ENCODE data around the gene GPBP1L1.
A peak's percentile ranks its signal among the peaks of the same experiment; 100 is the strongest.
"Not testable (repeated sequence)": the region's sequence is repeated elsewhere in the genome, so short reads cannot be mapped to it uniquely, and the experiment has no call there.

Gene GPBP1L1

DNA sequence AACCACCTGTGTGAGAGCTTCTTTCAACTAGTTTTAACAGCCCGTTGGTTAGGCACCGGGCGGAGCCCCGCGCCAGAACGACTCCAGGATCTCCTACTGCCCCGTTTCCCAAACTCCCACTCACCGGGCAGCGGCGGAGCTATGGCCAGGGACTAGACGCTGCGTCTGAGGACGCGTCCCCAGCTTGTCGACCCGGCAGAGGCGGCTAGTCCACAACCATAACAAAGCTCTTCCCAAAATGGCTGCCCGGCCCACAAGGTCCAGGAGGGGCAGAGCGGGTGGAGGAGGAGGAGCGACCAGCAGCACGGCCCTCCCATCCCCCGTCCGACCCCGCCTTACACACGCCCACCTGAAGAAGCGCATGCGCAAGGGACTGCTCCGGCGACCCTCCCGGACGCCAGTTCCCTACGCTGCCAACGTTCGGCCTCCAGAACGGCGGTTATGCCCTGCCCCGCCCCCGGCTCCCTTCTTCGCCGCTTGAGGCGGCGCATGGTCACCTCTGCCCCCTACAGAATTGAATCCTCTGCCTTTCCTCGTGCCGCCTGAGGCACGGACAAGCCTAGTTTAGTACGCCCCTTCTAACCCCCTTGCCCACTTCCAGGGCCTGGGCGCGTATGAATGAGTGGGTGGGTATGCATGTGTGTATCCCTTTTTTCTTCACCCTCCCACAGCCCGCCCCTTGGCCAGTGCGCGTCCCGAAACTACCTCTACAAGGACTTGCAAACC, at the start of gene GPBP1L1:
TSS of gene GPBP1L1 (minus strand) at position 246 of the 726 bp plus-strand sequence. CDS start 27,446 bp downstream, outside the sequence.
- DNase-seq = peak; percentile 87

DNA sequence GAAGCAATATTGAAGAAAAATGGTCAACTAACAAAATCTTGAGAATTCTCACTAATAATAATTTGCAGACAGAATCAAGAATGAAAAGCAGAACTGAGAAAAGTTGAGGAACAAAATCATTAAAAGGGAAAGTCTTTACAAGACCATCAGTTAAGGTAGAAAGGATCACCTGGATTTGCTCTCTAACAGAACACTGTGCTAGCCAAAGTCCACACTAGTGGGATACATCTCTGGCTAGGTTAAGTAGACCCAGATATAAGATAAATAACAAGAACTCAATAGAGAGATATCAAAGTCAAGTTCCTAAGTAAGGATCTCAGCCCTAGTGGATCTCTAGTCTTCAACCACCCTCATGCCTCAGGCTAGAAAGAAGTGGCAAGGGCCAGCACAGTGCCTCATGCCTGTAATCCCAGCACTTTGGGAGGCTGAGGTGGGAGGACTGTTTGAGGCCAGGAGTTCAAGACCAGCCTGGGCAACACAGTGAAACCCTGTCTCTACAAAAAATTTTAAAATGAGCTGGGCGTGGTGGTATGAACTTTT, 44.5 kb upstream of the GPBP1L1 start:
- DNase-seq = no peak

DNA sequence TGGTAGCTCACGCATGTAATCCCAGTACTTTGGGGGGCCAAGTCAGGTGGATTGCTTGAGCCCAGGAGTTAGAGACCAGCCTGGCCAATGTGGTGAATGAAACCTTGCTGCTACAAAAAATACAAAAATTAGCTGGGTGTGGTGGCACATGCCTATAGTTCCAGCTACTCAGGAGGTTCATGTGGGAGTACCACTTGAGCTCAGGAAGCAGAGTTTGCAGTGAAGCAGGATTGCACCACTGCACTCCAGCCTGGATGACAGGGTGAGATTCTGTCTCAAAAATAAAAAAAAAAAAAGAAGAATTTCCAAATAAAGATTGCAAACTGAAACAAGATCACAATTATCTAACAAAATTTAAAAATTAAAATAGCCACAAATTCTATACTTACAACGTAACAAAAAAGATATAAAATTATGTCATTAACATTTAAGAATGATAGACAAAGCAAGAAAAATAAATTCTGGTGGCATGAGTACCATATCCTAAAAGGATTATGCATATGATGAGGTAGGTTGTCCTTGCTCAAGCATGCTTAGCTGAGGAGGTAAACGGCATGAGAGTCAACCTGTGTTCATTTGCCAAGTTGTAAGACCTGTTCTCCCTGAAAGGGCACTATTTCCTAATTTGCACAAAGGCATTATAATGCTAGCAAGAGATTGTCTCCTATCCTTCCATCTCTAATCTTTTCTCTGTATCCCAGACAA, 43.9 kb upstream of the GPBP1L1 start:
- peak; percentile 74 for DNase-seq

- DNase-seq = not testable (repeated sequence)
These were observed 39.7 kb upstream of the GPBP1L1 start for GRCh38 chr1:45726007-45726406.

- no peak for DNase-seq
These were observed 37.1 kb upstream of the GPBP1L1 start for GRCh38 chr1:45723248-45723930.

DNA sequence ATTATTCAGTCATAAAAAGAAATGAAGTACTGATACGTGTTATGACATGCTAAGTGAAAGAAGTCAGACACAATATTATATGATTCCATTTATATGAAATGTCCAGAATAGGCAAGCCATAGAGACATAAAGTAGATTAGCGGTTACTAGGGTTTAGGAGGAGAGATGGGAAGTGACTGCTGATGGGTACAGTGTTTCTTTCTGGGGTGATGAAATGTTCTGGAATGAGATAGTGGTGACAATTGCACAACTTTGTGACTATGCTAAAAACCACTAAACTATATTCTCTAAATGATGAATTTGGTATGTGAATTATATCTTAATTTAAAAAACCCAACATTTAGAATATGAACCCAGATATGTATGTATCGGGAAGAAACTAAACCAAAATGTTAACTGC, 36.5 kb upstream of the GPBP1L1 start:
- DNase-seq = no peak

GRCh38 chr1:45721207-45721606, 34.9 kb upstream of the GPBP1L1 start:
- no peak for DNase-seq

DNA sequence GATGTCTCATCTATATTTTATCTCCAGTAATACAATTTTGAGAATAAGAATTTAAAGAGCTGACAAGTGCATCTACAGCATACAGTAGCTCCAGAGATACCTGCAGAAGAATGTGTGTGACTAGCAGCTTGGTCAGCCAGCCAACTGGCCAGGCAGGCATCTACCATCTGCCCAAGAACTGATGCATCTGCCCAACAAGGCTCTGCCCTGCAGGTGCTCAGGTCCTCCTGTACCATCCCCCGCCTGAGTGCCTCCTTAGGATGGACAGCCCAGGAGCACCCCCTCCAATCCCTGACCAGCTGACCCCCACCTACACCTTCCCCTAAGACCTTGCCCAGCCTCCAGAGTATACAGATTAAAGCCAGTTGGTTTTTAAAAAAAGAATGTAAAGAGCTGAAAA, 32.0 kb upstream of the GPBP1L1 start:
- no peak for DNase-seq

DNA sequence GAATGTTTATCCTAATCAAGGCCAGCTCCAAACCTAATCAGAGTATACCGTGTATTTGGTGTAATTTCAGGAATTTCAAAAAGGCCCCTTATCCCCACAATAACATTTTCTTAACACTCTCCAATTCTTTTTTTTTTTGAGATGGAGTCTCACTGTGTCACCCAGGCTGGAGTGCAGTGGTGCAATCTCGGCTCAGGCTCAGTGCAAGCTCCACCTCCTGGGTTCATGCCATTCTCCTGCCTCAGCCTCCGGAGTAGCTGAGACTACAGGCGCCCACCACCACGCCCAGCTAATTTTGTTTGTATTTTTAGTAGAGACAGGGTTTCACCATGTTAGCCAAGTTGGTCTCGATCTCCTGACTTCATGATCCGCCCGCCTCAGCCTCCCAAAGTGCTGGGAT, 31.1 kb upstream of the GPBP1L1 start:
- DNase-seq = not testable (repeated sequence)

DNA sequence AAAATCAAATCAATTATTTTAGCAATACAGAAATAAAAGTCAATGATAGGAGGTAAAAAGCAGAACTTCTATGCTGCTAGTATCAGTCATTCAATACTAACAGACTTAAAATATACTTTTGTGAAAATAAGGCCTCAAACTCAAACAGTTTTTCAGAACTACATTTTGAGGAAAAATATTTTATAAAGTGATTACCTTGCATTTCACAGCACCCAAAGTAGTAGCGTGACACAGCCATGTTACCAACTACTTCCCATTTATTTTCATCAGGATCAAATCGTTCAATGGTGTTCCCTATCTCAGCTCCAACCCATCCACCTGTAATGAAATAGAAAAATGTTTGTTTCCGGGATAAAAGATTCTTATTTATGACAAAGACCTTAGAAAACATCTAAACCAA, 30.4 kb upstream of the GPBP1L1 start:
- no peak for DNase-seq

GRCh38 chr1:45713711-45714110, 27.4 kb upstream of the GPBP1L1 start:
- DNase-seq = no peak

GRCh38 chr1:45704637-45705036, 18.3 kb upstream of the GPBP1L1 start:
- DNase-seq = no peak

DNA sequence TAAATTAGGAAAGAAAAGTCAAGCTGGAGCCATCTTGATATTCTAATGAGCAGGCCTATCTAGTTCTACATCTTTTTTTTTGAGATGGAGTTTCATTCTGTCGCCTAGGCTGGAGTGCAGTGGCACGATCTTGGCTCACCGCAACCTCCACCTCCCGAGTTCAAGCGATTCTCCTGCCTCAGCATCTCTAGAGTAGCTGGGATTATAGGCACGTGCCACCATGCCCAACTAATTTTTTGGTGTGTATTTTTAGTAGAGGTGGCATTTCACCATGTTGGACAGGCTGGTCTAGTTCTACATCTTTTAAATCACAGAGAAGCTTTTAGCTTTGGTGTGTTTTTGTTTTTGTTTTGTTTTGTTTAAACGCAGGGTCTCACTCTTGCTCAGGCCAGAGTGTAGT, 8.5 kb upstream of the GPBP1L1 start:
- DNase-seq = no peak

- not testable (repeated sequence) for DNase-seq
These were observed 7.5 kb upstream of the GPBP1L1 start for GRCh38 chr1:45693811-45694210.

DNA sequence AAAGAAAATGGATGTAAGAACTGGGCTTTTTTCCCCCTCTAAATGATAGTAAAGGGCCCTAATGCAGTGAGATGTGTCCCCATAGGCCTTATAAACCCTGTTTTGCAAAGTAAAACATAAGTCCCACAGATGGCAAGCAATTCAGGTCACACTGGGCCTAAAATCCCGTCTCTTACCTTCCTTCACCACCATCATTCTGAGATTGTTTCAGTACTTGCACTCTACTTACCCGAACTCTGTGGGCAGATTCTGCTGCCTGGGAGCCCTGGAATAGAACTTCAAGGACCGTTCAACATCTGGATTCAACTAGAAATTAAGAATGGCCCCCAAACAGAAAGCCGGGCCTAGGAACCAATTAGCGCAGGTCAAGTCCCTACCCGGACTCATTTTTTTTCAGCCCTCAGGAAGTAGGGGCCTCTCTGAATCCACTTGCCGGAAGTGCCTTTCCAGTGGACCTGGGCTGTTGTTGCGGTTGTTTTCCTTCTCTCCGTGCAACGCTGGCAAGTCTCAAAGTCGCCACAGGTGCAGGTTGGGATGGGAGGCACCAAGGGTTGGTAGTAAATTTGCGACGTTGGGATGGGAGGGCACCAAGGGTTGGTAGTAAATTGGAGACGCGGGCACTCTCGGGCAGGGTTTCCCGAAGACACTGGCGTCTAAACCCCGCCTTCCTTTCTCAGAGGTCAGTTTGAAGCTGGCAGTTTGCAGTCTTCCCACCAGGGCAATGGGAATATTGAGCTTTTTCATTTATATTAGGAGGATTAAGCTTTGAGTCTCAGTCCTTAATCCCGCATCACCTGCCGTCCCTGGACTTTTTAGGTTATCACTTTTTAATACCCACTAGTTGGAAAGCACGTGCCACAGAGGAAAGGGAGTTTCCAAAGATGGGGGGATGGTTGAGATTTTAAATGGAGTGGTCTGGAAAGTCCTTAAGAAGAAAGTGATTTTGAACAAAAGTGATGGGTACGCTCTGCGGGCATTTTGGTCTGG, 1.7 kb upstream of the GPBP1L1 start, which contains the start of gene TMEM69:
TSS of gene TMEM69 (plus strand) at position 428 of the 987 bp plus-strand sequence. CDS start 2,888 bp downstream, outside the sequence.
- DNase-seq = peak; percentile 82

DNA sequence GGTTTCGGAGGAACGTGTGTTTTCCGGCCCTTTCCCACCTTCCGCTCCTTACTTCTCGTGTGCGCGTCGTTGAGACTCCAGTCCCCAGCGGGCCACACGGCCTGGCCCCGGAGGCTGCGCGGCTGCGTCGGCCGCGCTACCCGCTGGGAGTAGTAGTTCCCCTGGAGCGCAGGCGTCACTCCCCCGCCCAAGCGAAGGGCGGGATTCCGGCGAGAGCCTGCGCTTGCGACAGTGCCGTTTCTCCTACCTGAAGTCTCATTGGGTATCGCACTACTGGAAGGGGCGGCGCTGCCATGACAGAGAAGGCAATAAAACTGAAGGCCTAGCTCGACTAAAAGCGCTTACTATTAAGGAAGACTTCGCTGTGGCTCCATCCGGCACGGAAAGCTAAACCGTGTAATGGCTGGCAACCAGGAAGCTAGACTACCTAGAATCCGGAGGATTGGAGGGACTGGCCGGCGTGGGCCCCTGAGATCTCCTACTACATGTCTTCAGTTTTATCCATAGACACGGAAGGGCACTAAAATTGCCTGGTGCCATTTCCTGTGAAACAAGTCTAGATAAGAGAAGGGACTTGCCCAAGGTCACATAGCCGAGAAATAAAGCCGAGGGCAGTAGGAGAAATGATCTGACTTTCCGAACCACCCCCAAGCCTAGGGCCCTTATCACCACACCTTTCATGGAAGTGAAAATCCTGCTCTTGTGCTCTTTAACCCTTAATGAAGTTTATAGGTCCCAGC, 851 bp upstream of the GPBP1L1 start:
- DNase-seq = peak; percentile 99

DNA sequence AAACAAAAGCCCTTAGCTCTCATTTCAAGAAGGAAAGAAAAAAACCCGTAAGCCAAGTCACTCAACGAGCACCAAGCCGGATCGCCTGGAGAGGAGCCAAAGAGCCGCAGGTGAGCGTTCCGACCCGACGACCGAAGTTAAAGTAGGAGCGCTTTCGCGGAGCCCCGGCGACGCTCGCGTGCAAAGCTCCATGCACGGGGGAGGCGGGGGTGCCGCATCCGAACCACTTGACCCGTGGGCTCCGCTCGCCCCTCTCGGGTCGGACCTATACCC, 382 bp downstream of the GPBP1L1 start:
- DNase-seq = peak; percentile 9

DNA sequence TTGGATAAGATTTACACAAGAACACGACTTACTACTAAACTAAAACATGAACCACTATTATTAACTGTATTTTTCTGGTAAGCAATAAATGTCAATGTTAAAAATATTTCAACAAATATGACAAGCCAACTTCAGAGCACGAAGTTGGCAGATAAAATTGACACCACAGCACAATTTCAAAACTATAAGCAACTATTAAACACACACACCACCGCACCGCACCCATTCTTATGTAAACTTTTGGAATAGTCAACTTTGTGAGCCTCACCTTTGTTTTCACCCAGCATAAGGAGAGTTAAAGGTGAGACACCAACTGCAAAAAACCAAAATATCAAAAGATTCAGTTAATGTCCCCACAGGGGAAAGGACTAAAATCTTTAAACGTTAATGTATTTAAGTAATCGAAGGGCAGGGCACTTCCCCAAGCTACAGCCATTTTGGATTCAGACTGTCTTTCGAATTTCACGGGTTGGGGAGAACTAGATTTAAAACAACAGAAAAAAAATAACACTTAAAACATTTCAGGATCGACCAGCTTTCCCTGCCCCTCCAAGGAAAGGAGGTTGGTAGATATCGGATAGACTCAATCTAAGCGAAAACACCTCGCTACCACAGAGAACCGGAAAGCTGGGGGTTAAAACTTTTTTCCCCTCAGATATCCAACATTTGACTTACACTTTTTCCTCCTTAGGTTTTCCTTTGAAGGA, 872 bp downstream of the GPBP1L1 start:
- no peak for DNase-seq

GRCh38 chr1:45684402-45684801, 1.9 kb downstream of the GPBP1L1 start:
- DNase-seq = no peak

GRCh38 chr1:45682942-45683341, 3.4 kb downstream of the GPBP1L1 start:
- no peak for DNase-seq

DNA sequence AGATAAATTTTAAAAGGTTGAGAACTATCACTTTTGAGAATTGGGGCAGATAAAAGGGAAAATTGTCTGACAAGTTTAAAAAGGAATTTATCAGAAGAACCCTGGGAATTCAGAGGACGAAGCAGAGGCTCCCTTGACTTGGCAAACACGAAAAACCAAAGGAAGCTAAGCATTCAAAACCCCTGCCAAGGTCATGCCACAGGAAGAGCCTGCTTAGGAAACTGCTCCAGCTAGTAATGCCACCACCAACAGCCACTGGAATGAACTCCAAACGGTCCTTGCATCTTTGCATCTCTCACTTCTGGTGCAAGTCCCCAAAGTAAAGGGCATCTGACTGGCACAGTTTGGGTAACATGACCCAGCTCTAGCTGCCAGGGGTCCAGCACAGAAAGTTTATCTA, 7.2 kb downstream of the GPBP1L1 start:
- peak; percentile 39 for DNase-seq
